Left hindlimb (tissue), 1 donor: ENCODE results near the gene GNAQ.
A peak's percentile ranks its signal among the peaks of the same experiment; 100 is the strongest.
"Not testable (repeated sequence)": the region's sequence is repeated elsewhere in the genome, so short reads cannot be mapped to it uniquely, and the experiment has no call there.

Experiments used
- DNase-seq: peaks from one replicate; pipeline ENCODE4 v3.0.0-alpha.2; 2018

GNAQ gene

DNA sequence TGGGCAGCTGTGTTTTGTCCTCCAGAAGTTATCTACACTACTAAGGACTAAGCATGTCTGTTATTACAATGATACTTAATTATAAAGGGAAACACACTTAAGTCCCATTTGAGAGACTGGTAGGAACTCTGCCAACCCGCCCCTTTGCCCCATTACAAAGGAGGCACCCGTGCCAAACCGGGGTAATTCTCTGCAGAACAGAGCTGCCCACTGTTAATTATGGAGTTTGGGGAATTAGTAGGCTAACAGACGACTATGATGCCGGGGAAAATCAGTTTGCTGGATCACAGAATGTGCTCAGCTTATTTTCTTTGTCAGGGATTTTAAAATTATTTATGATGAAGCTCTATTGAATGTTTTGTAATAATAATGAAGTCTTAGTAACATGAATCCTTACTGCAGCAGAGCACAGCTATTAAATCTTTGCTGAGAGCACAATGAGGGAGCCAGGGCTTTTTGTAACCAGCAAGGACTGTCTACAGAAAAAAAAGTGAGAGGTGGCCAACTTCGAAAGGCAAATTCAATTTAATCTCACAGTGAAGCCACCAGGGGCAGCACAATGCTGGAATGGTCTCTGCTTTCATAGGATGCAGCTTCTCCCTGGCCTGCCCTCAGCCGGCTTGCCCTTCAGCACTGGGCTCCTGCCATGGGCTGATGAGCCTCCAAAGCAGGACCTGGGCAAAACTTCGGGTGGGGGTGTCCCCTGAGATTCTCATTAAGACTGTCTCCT lies 134.5 kb downstream of the GNAQ start:
- DNase-seq = no peak

GRCh38 chr9:77896269-77896937 lies 135.2 kb downstream of the GNAQ start:
- DNase-seq = no peak

DNA sequence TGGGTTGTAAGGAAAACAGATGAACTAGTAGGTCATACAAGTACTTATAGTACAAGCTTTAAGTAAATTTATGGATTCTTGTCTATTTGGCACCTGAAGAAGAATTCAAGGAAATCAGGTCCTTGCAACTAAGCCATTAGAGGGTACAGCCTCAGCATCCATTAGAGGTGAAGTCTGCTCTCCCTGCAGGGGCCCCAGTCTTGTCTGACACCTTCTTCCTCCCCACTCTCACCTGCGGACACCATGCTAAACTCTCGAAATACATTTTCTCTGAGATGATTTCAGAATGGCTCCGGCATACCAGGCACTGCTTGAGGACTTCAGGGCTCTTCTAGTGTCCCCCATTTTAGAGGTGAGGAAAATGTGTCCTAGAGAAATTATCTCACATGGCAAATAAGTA lies 137.9 kb downstream of the GNAQ start:
- no peak for DNase-seq

DNA sequence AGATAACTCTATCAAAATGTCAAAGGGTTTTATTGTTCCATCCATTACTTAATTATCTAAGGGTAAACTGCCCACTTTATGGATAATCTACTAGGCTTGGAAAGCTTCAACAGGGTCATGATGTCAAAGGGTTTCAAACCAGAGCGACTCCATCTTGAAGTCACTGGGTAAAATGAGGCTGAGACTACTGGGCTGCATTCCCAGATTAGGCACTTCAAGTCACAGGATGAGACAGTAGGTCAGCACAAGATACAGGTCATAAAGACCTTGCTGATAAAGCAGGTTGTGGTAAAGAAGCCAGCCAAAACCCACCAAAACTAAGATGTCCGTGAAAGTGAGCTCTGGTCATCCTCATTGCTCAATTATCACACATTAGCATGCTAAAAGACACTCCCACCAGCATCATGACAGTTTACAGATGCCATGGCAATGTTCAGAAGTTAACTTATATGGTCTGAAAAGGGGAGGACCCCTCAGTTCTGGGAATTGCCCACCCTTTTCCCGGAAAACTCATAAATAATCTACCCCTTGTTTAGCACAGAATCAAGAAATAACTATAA lies 138.6 kb downstream of the GNAQ start:
- no peak for DNase-seq

GRCh38 chr9:77892171-77892570 lies 139.4 kb downstream of the GNAQ start:
- no peak for DNase-seq

DNA sequence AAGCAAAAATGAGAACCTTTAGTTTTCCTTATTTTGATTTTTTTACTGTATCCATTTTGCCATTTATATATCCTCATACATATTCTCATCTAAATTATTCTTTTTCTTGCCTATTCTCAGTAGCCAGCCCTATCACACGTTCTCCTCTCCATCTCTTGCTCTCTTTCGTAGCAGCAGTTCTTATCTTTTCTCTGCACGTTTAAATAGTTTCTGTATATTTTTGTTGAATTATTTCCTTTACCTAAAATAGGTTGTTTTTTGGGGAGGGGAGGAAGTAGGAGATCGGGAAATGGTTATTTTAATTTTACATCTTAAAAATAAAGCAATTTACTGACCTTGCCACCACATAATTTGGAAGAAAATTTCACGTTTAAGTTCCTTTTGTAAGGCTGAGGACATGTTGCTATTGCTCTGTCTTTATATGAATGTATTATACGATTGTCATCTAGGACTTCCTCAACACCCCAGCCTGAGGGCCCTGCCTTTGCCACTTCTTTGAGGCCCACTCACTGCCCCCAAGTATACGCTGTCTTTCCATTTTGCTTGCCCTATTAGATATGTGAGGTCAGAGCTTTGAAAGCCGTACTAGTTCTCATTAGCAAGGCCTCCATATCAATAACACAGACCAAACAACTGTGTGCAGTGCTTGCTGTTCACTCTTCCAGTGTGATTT lies 140.3 kb downstream of the GNAQ start:
- no peak for DNase-seq

DNA sequence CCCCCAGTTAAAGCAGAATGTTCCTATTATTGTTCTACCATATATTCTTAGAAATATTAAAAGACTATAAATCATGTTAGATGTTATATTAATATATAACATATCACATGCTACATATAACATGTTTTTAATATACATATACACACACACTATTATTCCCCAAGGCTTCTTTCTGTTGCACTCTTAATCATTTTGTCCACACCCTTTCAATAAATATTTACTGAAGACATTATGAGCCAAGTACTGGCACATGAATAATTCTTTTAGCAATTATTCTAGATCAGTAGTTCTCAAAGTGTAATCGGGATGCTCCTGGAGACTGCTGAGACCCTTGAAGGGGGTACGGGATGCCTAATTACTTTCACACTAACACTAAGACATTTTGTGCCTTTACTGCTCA lies 143.9 kb downstream of the GNAQ start:
- DNase-seq = no peak

- DNase-seq = peak; percentile 40
Measured at GRCh38 chr9:77885104-77885672, 146.4 kb downstream of the GNAQ start.

DNA sequence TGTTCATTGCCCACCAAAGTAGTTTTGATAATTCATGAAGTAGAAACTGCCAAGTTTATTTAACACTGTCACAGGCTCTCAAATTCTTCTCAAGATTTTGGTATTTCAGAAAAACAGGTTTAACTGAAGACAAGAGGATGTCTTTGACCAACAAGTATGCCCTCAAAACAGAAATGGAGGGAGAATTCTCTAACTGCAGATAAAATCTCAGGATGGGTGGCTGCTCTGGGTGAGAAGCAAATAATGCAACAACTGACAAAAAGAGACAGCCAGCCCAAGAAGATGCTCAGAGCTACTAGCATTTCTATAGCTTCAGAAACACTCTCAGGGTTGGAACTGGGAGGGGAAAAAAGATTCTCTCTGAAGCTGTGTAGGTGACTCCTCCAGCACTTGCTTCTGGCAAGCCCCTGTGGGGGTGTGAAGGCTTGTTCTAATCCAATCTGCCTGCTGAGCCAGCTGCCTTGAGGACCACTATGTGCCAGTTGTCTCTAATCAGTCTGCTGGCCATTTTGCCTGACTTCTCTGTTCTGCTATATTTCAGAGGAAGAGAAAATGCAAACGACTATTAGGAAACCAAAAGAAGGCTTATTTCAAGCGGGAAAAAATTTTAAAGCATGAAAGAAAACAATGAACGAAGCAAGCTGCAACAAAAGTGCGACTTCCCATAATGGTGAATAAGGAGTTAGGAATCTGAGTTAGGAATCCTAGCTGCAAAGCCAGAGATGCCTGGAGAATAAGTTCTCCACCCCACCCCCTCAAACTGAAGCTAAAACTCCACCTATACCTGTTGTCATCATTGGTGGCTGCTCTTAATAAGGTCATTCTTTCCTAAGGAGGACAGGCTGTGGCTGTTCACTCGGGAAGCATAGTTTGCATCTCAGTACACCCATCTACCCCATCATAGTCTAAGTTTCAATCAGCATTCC lies 147.5 kb downstream of the GNAQ start:
- DNase-seq = no peak

DNA sequence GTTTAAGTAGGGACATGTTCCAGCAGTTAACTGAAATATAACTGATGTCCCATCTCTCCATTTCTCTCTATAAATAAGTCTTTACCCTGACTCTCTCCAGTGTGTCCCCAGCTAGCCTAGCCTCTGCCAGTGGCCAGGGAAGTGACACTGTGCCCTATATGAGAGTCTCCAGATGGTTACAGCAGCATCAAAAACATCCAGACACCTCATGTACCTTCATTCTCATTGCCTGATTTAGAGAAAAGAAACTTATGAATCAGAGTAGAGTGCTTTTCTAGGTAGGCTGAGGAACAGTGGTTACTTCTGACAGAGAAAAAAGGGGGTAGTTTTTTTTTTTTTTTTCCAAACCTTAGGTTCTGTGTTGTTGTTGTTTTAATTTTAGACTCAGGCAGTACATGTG lies 148.5 kb downstream of the GNAQ start:
- no peak for DNase-seq

- DNase-seq = no peak
Measured at GRCh38 chr9:77882294-77882693, 149.3 kb downstream of the GNAQ start.

GRCh38 chr9:77881634-77882033 lies 150.0 kb downstream of the GNAQ start:
- DNase-seq = not testable (repeated sequence)

DNA sequence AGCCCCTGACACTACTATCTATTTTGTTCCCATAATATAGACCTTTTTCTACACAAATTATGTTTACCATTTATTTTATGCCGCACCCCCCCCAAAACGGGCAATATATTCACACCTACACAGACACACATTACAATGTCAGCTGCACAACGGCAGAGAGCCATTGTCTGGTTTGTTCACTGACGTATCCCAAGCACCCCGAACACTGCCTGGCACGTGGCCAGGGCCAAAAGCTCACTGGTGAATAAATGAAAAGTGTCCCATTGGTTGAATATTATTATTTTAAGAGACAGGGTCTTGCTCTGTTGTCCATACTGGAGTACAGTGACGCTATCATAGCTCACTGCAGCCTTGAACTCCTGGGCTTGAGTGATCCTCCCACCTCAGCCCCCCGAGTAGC lies 150.5 kb downstream of the GNAQ start:
- DNase-seq = no peak

DNA sequence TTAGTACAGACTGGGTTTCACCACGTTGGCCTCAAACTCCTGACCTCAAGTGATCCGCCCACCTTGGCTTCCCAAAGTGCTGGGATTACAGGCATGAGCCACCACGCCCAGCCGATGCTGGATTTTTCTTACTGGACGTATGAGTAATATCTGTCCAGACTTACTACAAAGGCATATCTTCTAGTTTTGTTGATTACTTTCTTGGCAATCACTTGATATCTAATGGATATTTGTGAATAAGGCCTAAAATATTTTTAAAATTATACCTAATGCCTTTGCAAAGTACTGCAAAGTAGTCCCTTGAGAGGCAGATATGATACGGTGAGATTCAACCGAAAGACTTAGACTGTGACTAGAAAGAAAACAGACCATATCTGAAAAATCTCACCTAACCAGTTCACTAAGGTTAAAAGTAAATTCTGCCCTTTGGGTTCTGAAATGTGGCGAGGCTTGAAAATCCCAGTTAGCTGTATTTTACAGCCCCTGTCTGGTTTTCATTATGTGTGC lies 152.1 kb downstream of the GNAQ start:
- no peak for DNase-seq

DNA sequence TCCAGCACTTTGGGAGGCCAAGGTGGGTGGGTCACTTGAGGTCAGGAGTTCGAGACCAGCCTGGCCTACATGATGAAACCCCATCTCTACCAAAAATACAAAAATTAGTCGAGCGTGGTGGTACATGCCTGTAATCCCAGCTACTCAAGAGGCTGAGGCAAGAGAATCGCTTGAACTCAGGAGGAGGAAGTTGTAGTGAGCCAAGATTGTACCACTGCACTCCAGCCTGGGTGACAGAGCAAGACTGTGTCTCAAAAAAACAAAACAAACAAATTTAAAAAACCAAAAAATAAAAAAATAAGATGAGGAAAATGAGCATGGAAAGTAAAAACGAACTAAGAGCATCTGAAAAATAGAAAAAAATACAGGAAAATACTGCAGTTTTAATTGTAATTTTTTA lies 152.8 kb downstream of the GNAQ start:
- not testable (repeated sequence) for DNase-seq

GRCh38 chr9:77877976-77878375 lies 153.6 kb downstream of the GNAQ start:
- no peak for DNase-seq

- DNase-seq = no peak
Measured at GRCh38 chr9:77876590-77876989, 155.0 kb downstream of the GNAQ start.

GRCh38 chr9:77876091-77876490 lies 155.5 kb downstream of the GNAQ start:
- DNase-seq = no peak

- no peak for DNase-seq
Measured at GRCh38 chr9:77872863-77873262, 158.7 kb downstream of the GNAQ start.

- DNase-seq = no peak
Measured at GRCh38 chr9:77872177-77872576, 159.4 kb downstream of the GNAQ start.

DNA sequence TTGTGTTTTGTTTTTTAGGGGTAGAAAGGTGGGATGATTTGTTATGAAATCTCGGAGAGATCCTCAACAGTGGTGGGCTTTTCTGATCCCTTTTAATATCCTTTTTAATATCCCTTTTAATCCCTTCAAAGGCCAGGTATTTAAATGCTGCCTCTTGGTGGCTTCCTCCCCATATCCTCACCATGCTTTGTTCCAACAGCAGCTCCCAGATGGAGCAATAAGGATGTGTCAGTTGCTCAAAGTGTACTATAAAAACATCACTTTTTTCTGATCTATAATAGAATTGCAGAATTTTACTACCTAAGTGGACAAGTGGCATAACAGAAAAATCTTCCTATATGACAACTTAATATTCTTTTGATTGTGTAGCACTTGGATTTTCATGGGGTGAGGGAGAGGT lies 160.1 kb downstream of the GNAQ start:
- no peak for DNase-seq

GRCh38 chr9:77866878-77867277 lies 164.7 kb downstream of the GNAQ start:
- no peak for DNase-seq
